Activated naive CD8-positive, alpha-beta T cell treated with anti-CD3 and anti-CD28 coated beads, Interleukin-2, amount 10 ng/mL, durations not matched to agents 7 days and 5 days (primary cell): ENCODE data around the gene SERPINA5. TPM values are rescaled to one million over a fixed set of nuclear protein-coding genes. Genes with fewer than 3 reads are reported as not detected.
A peak's percentile ranks its signal among the peaks of the same experiment; 100 is the strongest.

Experiments used
- ATAC-seq: fragments of 150-1000 bp; cut with Tn5 transposase; one replicate; pipeline ENCODE4 v1.10.0; 2021; ENCODE audit warnings: low read depth, moderate library complexity
- POLR2A ChIA-PET: fragments of 350-600 bp; sonication (Branson Sonifier 250); formaldehyde crosslinking; loops from one replicate; lab custom pipeline; 2021; ENCODE audit warnings: antibody characterized with exemption; lab: Charles Lee
- DNase-seq: peaks from one replicate; pipeline ENCODE4 v3.0.0; 2021
- H3K27ac Mint-ChIP-seq: one replicate; pipeline ENCODE4 v1.8.0; 2022; ENCODE audit warnings: mild to moderate bottlenecking, mixed read lengths
- H3K27me3 Mint-ChIP-seq: one replicate; pipeline ENCODE4 v1.8.0; 2022; ENCODE audit warnings: mild to moderate bottlenecking, moderate library complexity, mixed read lengths
- H3K36me3 Mint-ChIP-seq: one replicate; pipeline ENCODE4 v1.8.0; 2021; ENCODE audit warnings: mild to moderate bottlenecking, mixed read lengths
- H3K4me1 Mint-ChIP-seq: one replicate; pipeline ENCODE4 v1.8.0; 2021; ENCODE audit warnings: mixed read lengths
- H3K4me3 Mint-ChIP-seq: one replicate; pipeline ENCODE4 v1.8.0; 2022; ENCODE audit warnings: mild to moderate bottlenecking, moderate library complexity, mixed read lengths
- H3K9me3 Mint-ChIP-seq: one replicate; pipeline ENCODE4 v1.8.0; 2021; ENCODE audit warnings: mixed read lengths
- total RNA-seq, 2 experiments: library from RNA; stranded (reverse); gene quantifications; one replicate each; pipeline ENCODE4 v1.2.3, GENCODE V29; 2021

SERPINA5 gene
- total RNA-seq, 2 experiments from 2014 or later = not detected

- Mint-ChIP-seq H3K9me3 (no peaks in the 10 kb centered on the region), H3K27ac (no peak overlapping the region), H3K36me3 (no peaks in the 10 kb centered on the region), H3K4me1 (no peaks in the 10 kb centered on the region), H3K4me3 (no peak overlapping the region), H3K27me3 (no peaks in the 10 kb centered on the region)
- ATAC-seq = no peak
- POLR2A ChIA-PET = no interaction called here
- no peak for DNase-seq
Measured at GRCh38 chr14:94544726-94545125, 36.5 kb upstream of the SERPINA5 start.

GRCh38 chr14:94545131-94545841 is 35.9 kb upstream of the SERPINA5 start:
- no peaks in the 10 kb centered on the region for H3K4me1 Mint-ChIP-seq
- ATAC-seq (no peak), DNase-seq (no peak)
- no peaks in the 10 kb centered on the region for H3K36me3 Mint-ChIP-seq
- H3K4me3 Mint-ChIP-seq = no peak overlapping the region
- no peak overlapping the region for H3K27ac Mint-ChIP-seq
- H3K27me3 Mint-ChIP-seq = no peaks in the 10 kb centered on the region
- no peaks in the 10 kb centered on the region for H3K9me3 Mint-ChIP-seq
- POLR2A ChIA-PET = no interaction called here

- no peak overlapping the region for H3K27ac Mint-ChIP-seq
- no peaks in the 10 kb centered on the region for H3K36me3 Mint-ChIP-seq
- no peaks in the 10 kb centered on the region for H3K4me1 Mint-ChIP-seq
- H3K27me3 Mint-ChIP-seq = peaks cover under 1% of the 10 kb centered on the region
- no peak for ATAC-seq
- no peak for DNase-seq
- POLR2A ChIA-PET = no interaction called here
- H3K9me3 Mint-ChIP-seq = no peaks in the 10 kb centered on the region
- H3K4me3 Mint-ChIP-seq = no peak overlapping the region
Measured at GRCh38 chr14:94547151-94547680, 34.0 kb upstream of the SERPINA5 start.

GRCh38 chr14:94547726-94548125 is 33.5 kb upstream of the SERPINA5 start:
- no peak for DNase-seq
- no peak for ATAC-seq
- Mint-ChIP-seq H3K27me3 (peaks cover 4% of the 10 kb centered on the region), H3K4me3 (no peak overlapping the region), H3K4me1 (no peaks in the 10 kb centered on the region), H3K36me3 (no peaks in the 10 kb centered on the region), H3K27ac (no peak overlapping the region), H3K9me3 (no peaks in the 10 kb centered on the region)
- POLR2A ChIA-PET = no interaction called here

GRCh38 chr14:94548131-94548998 is 32.9 kb upstream of the SERPINA5 start:
- POLR2A ChIA-PET = no interaction called here
- Mint-ChIP-seq H3K9me3 (no peaks in the 10 kb centered on the region), H3K36me3 (no peaks in the 10 kb centered on the region), H3K4me3 (no peak overlapping the region), H3K27ac (no peak overlapping the region), H3K4me1 (no peaks in the 10 kb centered on the region), H3K27me3 (peaks cover 4% of the 10 kb centered on the region)
- DNase-seq (no peak), ATAC-seq (no peak)

- POLR2A ChIA-PET = no interaction called here
- Mint-ChIP-seq H3K4me1 (no peaks in the 10 kb centered on the region), H3K4me3 (no peak overlapping the region), H3K36me3 (no peaks in the 10 kb centered on the region), H3K27ac (no peak overlapping the region), H3K9me3 (no peaks in the 10 kb centered on the region), H3K27me3 (peaks cover 5% of the 10 kb centered on the region)
- DNase-seq (peak; percentile 68), ATAC-seq (peak; percentile 54)
Measured at GRCh38 chr14:94548999-94549985, 31.9 kb upstream of the SERPINA5 start.

- Mint-ChIP-seq H3K27ac (no peak overlapping the region), H3K9me3 (no peaks in the 10 kb centered on the region), H3K4me3 (no peak overlapping the region), H3K36me3 (no peaks in the 10 kb centered on the region), H3K27me3 (peaks cover 9% of the 10 kb centered on the region), H3K4me1 (no peaks in the 10 kb centered on the region)
- POLR2A ChIA-PET = no interaction called here
- no peak for DNase-seq
- ATAC-seq = no peak
Measured at GRCh38 chr14:94550041-94550440, 31.2 kb upstream of the SERPINA5 start.

GRCh38 chr14:94555991-94556390 is 25.2 kb upstream of the SERPINA5 start:
- POLR2A ChIA-PET = no interaction called here
- H3K36me3 Mint-ChIP-seq = no peaks in the 10 kb centered on the region
- no peak for DNase-seq
- H3K4me1 Mint-ChIP-seq = no peaks in the 10 kb centered on the region
- no peak overlapping the region for H3K27ac Mint-ChIP-seq
- ATAC-seq = no peak
- peaks cover 4% of the 10 kb centered on the region for H3K9me3 Mint-ChIP-seq
- H3K27me3 Mint-ChIP-seq = peaks cover 9% of the 10 kb centered on the region
- no peak overlapping the region for H3K4me3 Mint-ChIP-seq

GRCh38 chr14:94557327-94557726 is 23.9 kb upstream of the SERPINA5 start:
- H3K27me3 Mint-ChIP-seq = peaks cover 7% of the 10 kb centered on the region
- POLR2A ChIA-PET = no interaction called here
- H3K27ac Mint-ChIP-seq = no peak overlapping the region
- no peaks in the 10 kb centered on the region for H3K36me3 Mint-ChIP-seq
- no peak overlapping the region for H3K4me3 Mint-ChIP-seq
- ATAC-seq (no peak), DNase-seq (no peak)
- peaks cover 4% of the 10 kb centered on the region for H3K9me3 Mint-ChIP-seq
- no peaks in the 10 kb centered on the region for H3K4me1 Mint-ChIP-seq

- Mint-ChIP-seq H3K27me3 (peaks cover 4% of the 10 kb centered on the region), H3K36me3 (no peaks in the 10 kb centered on the region), H3K4me1 (no peaks in the 10 kb centered on the region), H3K9me3 (peaks cover 4% of the 10 kb centered on the region), H3K4me3 (no peak overlapping the region), H3K27ac (no peak overlapping the region)
- DNase-seq (no peak), ATAC-seq (no peak)
- POLR2A ChIA-PET = no interaction called here
Measured at GRCh38 chr14:94558842-94559241, 22.4 kb upstream of the SERPINA5 start.

- no peaks in the 10 kb centered on the region for H3K27me3 Mint-ChIP-seq
- H3K4me1 Mint-ChIP-seq = no peaks in the 10 kb centered on the region
- DNase-seq = no peak
- H3K27ac Mint-ChIP-seq = no peak overlapping the region
- no peaks in the 10 kb centered on the region for H3K36me3 Mint-ChIP-seq
- H3K4me3 Mint-ChIP-seq = no peak overlapping the region
- POLR2A ChIA-PET = no interaction called here
- H3K9me3 Mint-ChIP-seq = peaks cover 4% of the 10 kb centered on the region
- ATAC-seq = no peak
Measured at GRCh38 chr14:94559638-94560290, 21.5 kb upstream of the SERPINA5 start.

- no peaks in the 10 kb centered on the region for H3K36me3 Mint-ChIP-seq
- no peak overlapping the region for H3K4me3 Mint-ChIP-seq
- peaks cover 4% of the 10 kb centered on the region for H3K9me3 Mint-ChIP-seq
- no peaks in the 10 kb centered on the region for H3K4me1 Mint-ChIP-seq
- ATAC-seq (no peak), DNase-seq (no peak)
- POLR2A ChIA-PET = no interaction called here
- H3K27me3 Mint-ChIP-seq = no peaks in the 10 kb centered on the region
- no peak overlapping the region for H3K27ac Mint-ChIP-seq
Measured at GRCh38 chr14:94560291-94560665, 20.9 kb upstream of the SERPINA5 start.
